DOHH2 (cell line): ENCODE measurements around the gene APLP2.

Experiments used
- H3F3A ChIP-seq: fragments of 200-600 bp; sonication (generic), shearing (Covaris generic); 2 replicates; pipeline ENCODE4 v1.6.0; 2016; ENCODE audit warnings: antibody characterized with exemption, mild to moderate bottlenecking; ENCODE audit not compliant: control insufficient read depth, insufficient read depth
- H3K27ac ChIP-seq: fragments of 200-600 bp; sonication (generic); 2 replicates; pipeline ENCODE4 v1.5.1; 2014; ENCODE audit warnings: low read depth, mild to moderate bottlenecking, low read length, moderate library complexity
- H3K27me3 ChIP-seq: fragments of 200-600 bp; sonication (generic); 2 replicates; pipeline ENCODE4 v1.6.1; 2014; ENCODE audit warnings: mild to moderate bottlenecking, low read length, mixed read lengths; ENCODE audit not compliant: control insufficient read depth
- H3K36me3 ChIP-seq: fragments of 200-600 bp; sonication (generic); 2 replicates; pipeline ENCODE4 v1.6.1; 2014; ENCODE audit warnings: mild to moderate bottlenecking, low read length, moderate library complexity, mixed read lengths; ENCODE audit not compliant: control insufficient read depth
- H3K4me1 ChIP-seq: fragments of 200-600 bp; sonication (generic); 2 replicates; pipeline ENCODE4 v1.6.1; 2014; ENCODE audit warnings: mild to moderate bottlenecking, low read length, mixed read lengths; ENCODE audit not compliant: control insufficient read depth
- H3K4me2 ChIP-seq: fragments of 200-600 bp; sonication (generic); 2 replicates; pipeline ENCODE4 v1.6.0; 2014; ENCODE audit warnings: mild to moderate bottlenecking, low read length, moderate library complexity
- H3K4me3 ChIP-seq: fragments of 200-600 bp; sonication (generic); 2 replicates; pipeline ENCODE4 v1.5.1; 2014; ENCODE audit warnings: mild to moderate bottlenecking, low read length, mixed read lengths
- H3K79me2 ChIP-seq: fragments of 200-600 bp; sonication (generic); 2 replicates; pipeline ENCODE4 v1.6.1; 2014; ENCODE audit warnings: mild to moderate bottlenecking, low read length, mixed read lengths; ENCODE audit not compliant: control insufficient read depth
- H3K9me2 ChIP-seq: fragments of 200-600 bp; sonication (generic); replicated peaks from 2 replicates; pipeline ENCODE4 v1.6.1; 2014; ENCODE audit warnings: mild to moderate bottlenecking, low read length, mixed read lengths; ENCODE audit not compliant: control insufficient read depth
- H3K9me3 ChIP-seq: fragments of 200-600 bp; sonication (generic); 2 replicates; pipeline ENCODE4 v1.6.1; 2014; ENCODE audit warnings: antibody characterized with exemption, low read length, mixed read lengths; ENCODE audit not compliant: control insufficient read depth, insufficient read depth
- H4K20me1 ChIP-seq: fragments of 200-600 bp; sonication (generic); 2 replicates; pipeline ENCODE4 v1.6.0; 2014; ENCODE audit warnings: low read depth, mild to moderate bottlenecking, antibody characterized with exemption, low read length, moderate library complexity; ENCODE audit not compliant: control insufficient read depth, insufficient read depth
- CTCF ChIP-seq: fragments of 200-600 bp; sonication (generic); IDR thresholded peaks from one replicate; pipeline ENCODE4 v1.5.1; 2014; ENCODE audit warnings: antibody characterized with exemption, mild to moderate bottlenecking, low read depth, low read length; ENCODE audit not compliant: poor library complexity, severe bottlenecking
- EZH2phosphoT487 ChIP-seq: fragments of 200-600 bp; sonication (generic); IDR thresholded peaks from 2 replicates; pipeline ENCODE4 v1.6.1; 2017; ENCODE audit warnings: borderline replicate concordance, mild to moderate bottlenecking, antibody characterized with exemption, low read length, moderate library complexity, mixed read lengths

APLP2 gene

GRCh38 chr11:130144861-130145281 lies 75.2 kb downstream of the APLP2 start:
- Histone ChIP-seq H3F3A (0 out of 2 replicates have a peak, but pooled peaks cover 5% of the 10 kb centered on the region), H3K4me1 (peaks cover 11% of the 10 kb centered on the region), H3K4me3 (no peak overlapping the region), H3K9me3 (no peaks in the 10 kb centered on the region), H3K9me2 (no peaks in the 10 kb centered on the region), H3K27me3 (no peaks in the 10 kb centered on the region), H3K36me3 (peaks cover 69% of the 10 kb centered on the region), H3K79me2 (no peaks in the 10 kb centered on the region; the same call in 1 of the 2 replicates), H3K4me2 (no peak overlapping the region), H4K20me1 (no peaks in the 10 kb centered on the region), H3K27ac (no peak overlapping the region)
- TF ChIP-seq EZH2phosphoT487, result no peak
- no peak for TF ChIP-seq CTCF

- Histone ChIP-seq H3K4me2 (no peak overlapping the region), H3K4me3 (no peak overlapping the region), H4K20me1 (no peaks in the 10 kb centered on the region), H3F3A (0 out of 2 replicates have a peak, but pooled peaks cover 5% of the 10 kb centered on the region), H3K79me2 (no peaks in the 10 kb centered on the region), H3K9me3 (no peaks in the 10 kb centered on the region), H3K36me3 (peaks cover 64% of the 10 kb centered on the region), H3K4me1 (peaks cover 14% of the 10 kb centered on the region), H3K27me3 (no peaks in the 10 kb centered on the region), H3K9me2 (no peaks in the 10 kb centered on the region), H3K27ac (no peak overlapping the region)
- TF ChIP-seq EZH2phosphoT487 (no peak), CTCF (no peak)
Observed at GRCh38 chr11:130145311-130145812, 75.7 kb downstream of the APLP2 start.

GRCh38 chr11:130145975-130146776 lies 76.5 kb downstream of the APLP2 start:
- no peaks in the 10 kb centered on the region for H4K20me1 ChIP-seq
- no peaks in the 10 kb centered on the region for H3K27me3 ChIP-seq
- peaks cover 11% of the 10 kb centered on the region for H3F3A ChIP-seq
- TF ChIP-seq CTCF, result no peak
- TF ChIP-seq EZH2phosphoT487, result no peak
- H3K4me1 ChIP-seq, result peaks cover 22% of the 10 kb centered on the region
- no peaks in the 10 kb centered on the region for H3K9me3 ChIP-seq
- H3K4me3 ChIP-seq, result no peak overlapping the region
- no peaks in the 10 kb centered on the region for H3K9me2 ChIP-seq
- H3K36me3 ChIP-seq, result peaks cover 59% of the 10 kb centered on the region
- no peaks in the 10 kb centered on the region for H3K79me2 ChIP-seq
- H3K27ac ChIP-seq, result no peak overlapping the region
- no peak overlapping the region for H3K4me2 ChIP-seq
